GM18499 (cell line): ENCODE data around the gene CALHM1.

Experiments
- ATAC-seq: cut with Tn5 transposase; IDR thresholded peaks from one replicate; pipeline ENCODE4 v1.9.1; 2021; ENCODE audit warnings: moderate number of reproducible peaks; ENCODE audit not compliant: insufficient read depth, unreplicated experiment

CALHM1 gene

GRCh38 chr10:103457176-103457712 is 1.5 kb downstream of the CALHM1 start:
- no peak for ATAC-seq

- no peak for ATAC-seq
Measured at GRCh38 chr10:103456074-103456660, 2.5 kb downstream of the CALHM1 start.

GRCh38 chr10:103455235-103455634 is 3.5 kb downstream of the CALHM1 start:
- no peak for ATAC-seq

GRCh38 chr10:103454026-103454425 is 4.7 kb downstream of the CALHM1 start:
- no peak for ATAC-seq

GRCh38 chr10:103452506-103453230 is 6.0 kb downstream of the CALHM1 start:
- ATAC-seq = no peak

- no peak for ATAC-seq
Measured at GRCh38 chr10:103451831-103452505, 6.7 kb downstream of the CALHM1 start, which contains the start of gene CALHM2. CALHM2 (minus strand) TSS chr10:103452370; CDS start chr10:103449941, 2,429 bp downstream.

GRCh38 chr10:103451091-103451813 is 7.4 kb downstream of the CALHM1 start:
- ATAC-seq = no peak

- ATAC-seq = no peak
Measured at GRCh38 chr10:103450201-103450695, 8.5 kb downstream of the CALHM1 start.

- ATAC-seq = no peak
Measured at GRCh38 chr10:103449208-103450144, 9.2 kb downstream of the CALHM1 start.

- no peak for ATAC-seq
Measured at GRCh38 chr10:103448746-103449145, 10.0 kb downstream of the CALHM1 start.

GRCh38 chr10:103447187-103447586 is 11.5 kb downstream of the CALHM1 start:
- no peak for ATAC-seq

GRCh38 chr10:103445767-103446567 is 12.7 kb downstream of the CALHM1 start:
- no peak for ATAC-seq

- no peak for ATAC-seq
Measured at GRCh38 chr10:103445366-103445765, 13.3 kb downstream of the CALHM1 start.

GRCh38 chr10:103444478-103444877 is 14.2 kb downstream of the CALHM1 start:
- no peak for ATAC-seq

- no peak for ATAC-seq
Measured at GRCh38 chr10:103443475-103444185, 15.1 kb downstream of the CALHM1 start.

GRCh38 chr10:103442031-103442461 is 16.7 kb downstream of the CALHM1 start:
- no peak for ATAC-seq

- no peak for ATAC-seq
Measured at GRCh38 chr10:103441611-103442010, 17.1 kb downstream of the CALHM1 start.

GRCh38 chr10:103441206-103441605 is 17.5 kb downstream of the CALHM1 start:
- no peak for ATAC-seq
